HG03060 (cell line): ENCODE results near the gene PIGS.
"Not testable (repeated sequence)": the region's sequence is repeated elsewhere in the genome, so short reads cannot be mapped to it uniquely, and the experiment has no call there.

Experiments used
- ATAC-seq: cut with Tn5 transposase; IDR thresholded peaks from one replicate; pipeline ENCODE4 v1.9.1; 2021; ENCODE audit warnings: low read depth, moderate number of reproducible peaks; ENCODE audit not compliant: unreplicated experiment

PIGS gene

DNA sequence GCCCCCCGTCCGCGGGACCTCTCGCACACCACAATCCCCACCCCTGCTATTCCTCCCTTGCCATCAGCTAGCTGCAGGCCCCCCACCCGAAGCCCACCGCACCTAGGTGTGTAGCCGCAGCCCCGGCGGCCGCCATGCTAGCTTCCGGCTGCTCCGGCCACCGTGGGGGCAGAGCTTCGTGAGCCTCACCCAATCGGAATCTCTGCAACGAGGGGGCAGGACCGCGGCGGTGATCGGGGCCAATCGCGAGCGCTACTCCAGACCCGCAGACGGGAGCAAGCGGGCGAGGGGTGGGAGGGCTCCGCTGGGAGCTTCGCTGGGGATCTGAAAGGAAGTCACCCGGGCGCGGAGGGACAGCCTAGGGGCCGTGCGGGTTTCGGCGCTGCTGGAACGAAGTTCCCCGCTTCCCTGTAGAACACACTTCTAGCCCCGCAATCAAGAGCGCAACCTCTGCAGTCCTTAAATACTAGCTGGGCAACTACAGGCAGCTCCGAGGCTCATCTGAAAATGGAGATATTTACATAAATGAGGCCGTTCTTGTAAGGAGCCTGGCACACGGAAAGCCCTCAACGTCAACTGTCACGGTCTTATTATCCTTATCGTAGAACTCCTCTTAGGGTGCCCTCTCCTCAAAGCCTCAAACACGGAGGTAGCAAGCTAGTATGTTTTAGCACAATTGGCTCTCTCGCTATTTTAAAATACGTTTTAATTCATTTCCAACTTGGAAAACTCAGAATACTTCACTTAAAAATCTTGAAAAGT, at the start of gene PIGS:
Gene PIGS, minus strand, starts transcription at position 164 of the 762 bp plus-strand sequence. Its CDS starts 28 bp downstream, at position 136.
- no peak for ATAC-seq

GRCh38 chr17:28620010-28620409, 48.7 kb upstream of the PIGS start:
- no peak for ATAC-seq

DNA sequence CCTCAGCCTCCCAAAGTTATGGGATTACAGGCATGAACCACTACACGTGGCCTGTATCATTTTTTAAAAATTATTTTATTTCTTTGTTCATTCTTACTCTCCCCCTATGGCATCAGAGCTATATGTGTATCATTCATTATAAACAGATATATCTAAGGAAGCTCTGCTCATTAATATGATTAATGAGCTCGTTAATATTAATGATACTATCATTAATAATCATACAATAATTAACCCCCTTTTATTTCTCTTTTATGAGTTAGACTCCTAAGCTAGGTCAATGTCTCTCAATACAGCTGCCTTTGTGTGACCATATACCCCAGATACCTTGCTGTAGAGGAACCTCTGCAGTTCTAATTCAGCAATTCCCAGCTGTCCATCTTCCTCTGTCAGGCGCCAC, 47.1 kb upstream of the PIGS start:
- ATAC-seq = no peak

DNA sequence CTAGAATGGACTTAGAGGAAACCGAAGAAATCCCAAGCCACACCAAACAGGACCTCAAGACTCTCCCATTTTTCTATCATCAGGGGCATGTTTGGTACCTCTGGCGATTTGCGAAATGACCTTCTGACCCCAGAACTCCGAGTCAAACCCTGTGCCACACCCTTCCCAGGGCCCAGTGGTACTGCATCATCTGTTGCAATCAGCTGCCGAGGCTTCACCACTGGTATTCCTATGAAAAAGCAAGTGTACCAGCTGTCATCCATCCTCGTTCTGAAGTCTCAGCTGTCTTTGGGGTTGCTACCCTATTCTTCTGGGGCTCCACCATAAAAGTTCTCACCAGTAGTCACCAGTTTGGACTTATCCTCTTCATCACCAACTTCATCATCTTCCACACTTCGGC, 45.0 kb upstream of the PIGS start:
- ATAC-seq = no peak

GRCh38 chr17:28615260-28615940, 44.1 kb upstream of the PIGS start:
- no peak for ATAC-seq

DNA sequence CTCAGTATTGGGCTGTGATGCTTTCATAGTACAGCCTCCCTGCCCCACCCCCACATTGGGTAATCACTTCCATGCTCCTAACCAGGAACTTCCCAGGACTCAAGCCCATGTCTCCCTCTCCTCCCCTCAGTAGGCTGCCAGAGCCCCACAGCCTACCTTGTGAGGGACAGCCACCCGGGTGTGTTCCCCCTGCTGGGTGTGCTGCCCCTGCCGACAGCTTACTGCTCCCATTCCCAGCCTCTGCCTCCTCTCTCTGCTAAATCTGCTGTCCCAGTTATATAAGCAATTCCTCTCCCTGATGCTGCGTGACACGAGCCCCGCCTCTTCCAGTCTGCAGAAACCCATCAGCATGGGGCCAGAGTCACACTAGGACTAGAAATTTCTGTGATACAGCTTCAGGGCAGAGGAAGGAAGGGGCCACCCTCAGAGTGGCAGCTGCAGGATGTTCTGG, 42.6 kb upstream of the PIGS start, which contains the start of gene RSKR:
Gene RSKR, minus strand, starts transcription at position 255 of the 451 bp plus-strand sequence. Its CDS starts 24 bp downstream, at position 231.
- no peak for ATAC-seq

GRCh38 chr17:28612936-28613872, 41.9 kb upstream of the PIGS start:
- no peak for ATAC-seq

GRCh38 chr17:28612531-28612930, 41.2 kb upstream of the PIGS start:
- no peak for ATAC-seq

DNA sequence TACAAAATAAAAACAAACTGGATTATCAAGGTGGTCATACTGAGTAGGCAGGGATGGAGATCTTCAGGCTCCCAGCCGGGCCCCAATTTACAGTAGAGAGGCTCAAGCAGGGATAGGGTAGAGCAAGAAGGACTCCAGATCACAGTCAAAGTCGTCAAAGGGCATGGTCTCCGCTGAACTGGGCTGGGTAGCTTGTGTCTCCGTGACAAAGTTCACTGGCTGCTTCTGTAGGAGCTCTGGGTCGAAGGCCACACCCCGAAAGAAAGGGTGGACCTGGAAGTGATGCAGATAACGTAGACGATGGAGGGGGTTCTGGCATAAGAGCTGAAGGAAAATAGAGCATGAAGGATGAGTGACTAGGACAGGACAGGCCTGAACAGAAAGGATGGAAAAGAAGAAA, 39.1 kb upstream of the PIGS start:
- no peak for ATAC-seq

GRCh38 chr17:28604031-28604430, 32.7 kb upstream of the PIGS start:
- not testable (repeated sequence) for ATAC-seq

GRCh38 chr17:28599311-28600184, 28.2 kb upstream of the PIGS start:
- ATAC-seq = peak; percentile 35

DNA sequence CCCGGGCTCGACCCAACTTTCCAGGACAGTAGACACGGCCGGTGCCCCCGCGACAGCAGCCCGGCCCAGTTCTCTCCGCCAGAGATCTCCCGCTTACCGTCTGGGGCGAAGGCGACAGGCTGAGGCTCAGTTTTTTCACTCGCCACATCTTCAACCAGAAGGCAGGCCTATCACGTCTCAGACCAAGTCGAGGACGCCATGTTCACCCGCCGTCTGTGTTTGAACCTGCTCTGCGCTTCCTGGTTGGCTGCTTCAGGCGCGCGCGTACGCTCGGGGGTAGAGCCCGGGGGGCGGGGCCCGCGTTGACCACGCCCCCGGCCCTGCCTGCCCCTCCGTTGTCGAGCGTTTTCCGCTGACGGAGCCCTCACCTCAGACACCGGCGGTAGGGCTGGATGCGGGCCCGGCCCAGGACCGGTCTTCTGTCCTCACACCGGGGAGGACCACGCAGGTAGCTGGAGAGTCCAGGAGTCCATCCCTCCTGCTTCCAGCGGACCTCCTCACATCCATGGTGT, 27.5 kb upstream of the PIGS start, which contains the start of gene SPAG5:
Gene SPAG5, minus strand, starts transcription at position 227 of the 512 bp plus-strand sequence. Its CDS starts 79 bp downstream, at position 148.
- peak; percentile 39 for ATAC-seq

- ATAC-seq = no peak
Measured at GRCh38 chr17:28598389-28598788, 27.1 kb upstream of the PIGS start.

GRCh38 chr17:28597606-28598383, 26.5 kb upstream of the PIGS start:
- no peak for ATAC-seq

DNA sequence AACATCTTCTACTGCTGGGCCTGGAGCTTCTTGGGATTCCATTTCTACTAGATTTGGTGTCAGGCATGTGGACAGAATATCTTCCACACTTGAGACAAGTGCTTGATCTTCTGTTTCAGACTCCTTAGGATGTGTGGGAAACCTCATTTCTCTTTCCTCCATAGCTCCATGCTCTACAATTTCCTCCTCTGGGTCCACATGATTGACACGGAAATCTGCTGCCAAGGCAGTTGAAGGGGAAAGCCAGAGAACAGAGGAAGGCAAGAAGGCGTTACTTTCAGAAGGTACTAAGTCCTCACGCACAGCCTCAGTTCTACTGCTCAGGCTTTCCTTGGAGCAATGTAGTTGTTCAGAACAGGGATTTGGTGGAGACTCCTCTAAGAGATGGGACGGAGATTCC, 20.9 kb upstream of the PIGS start:
- ATAC-seq = no peak

DNA sequence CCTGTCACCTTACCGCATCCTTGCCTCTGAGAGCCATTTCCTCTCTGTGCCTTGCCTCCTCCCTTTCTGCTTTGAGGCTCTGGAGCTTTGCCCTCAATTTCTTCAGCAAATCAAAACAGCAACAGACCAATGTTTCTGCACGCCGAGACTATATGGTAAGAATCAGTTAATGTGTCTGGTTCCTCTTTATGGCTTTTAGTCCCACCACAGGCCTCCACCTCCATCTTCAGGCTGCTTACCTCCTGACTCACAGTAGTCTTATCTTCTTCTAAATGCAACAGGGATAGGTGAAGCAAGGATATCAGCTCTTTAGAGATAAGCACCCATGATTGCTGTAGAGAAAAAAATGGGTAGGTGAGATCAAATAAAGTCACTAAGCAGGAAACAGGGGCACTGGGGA, 14.5 kb upstream of the PIGS start:
- ATAC-seq = no peak

DNA sequence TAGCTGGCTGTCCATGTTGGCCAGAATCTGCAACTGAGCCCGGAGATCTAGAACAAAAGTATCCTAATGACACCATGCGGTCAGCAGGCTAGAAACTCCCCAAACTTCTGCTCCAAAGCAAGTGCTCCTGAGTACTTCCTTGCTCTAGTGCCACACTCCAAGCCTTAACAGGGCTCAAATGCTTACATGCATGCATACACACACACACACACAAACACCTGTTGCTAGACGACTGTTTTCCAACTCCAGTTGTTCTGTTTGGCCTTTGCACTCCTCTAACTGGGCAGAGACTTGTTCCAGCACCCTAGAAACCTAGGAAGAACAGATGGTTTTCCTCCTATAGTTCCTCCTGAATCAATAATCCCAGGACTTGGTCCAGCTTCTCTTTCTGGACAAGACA, 13.1 kb upstream of the PIGS start:
- no peak for ATAC-seq

- ATAC-seq = no peak
Measured at GRCh38 chr17:28582513-28582912, 11.2 kb upstream of the PIGS start.

GRCh38 chr17:28580959-28581358, 9.6 kb upstream of the PIGS start:
- ATAC-seq = no peak
